Erythroblast (primary cell): ENCODE data around the gene CELF2.

Source experiments
- GATA1 ChIP-seq: IDR thresholded peaks from 2 replicates; pipeline ENCODE4 v1.6.1; 2011; ENCODE audit warnings: low read depth, mild to moderate bottlenecking, control low read depth, low read length, moderate library complexity
- POLR2A ChIP-seq: IDR thresholded peaks from 2 replicates; pipeline ENCODE4 v1.6.1; 2011; ENCODE audit warnings: mild to moderate bottlenecking, low read length

DNA sequence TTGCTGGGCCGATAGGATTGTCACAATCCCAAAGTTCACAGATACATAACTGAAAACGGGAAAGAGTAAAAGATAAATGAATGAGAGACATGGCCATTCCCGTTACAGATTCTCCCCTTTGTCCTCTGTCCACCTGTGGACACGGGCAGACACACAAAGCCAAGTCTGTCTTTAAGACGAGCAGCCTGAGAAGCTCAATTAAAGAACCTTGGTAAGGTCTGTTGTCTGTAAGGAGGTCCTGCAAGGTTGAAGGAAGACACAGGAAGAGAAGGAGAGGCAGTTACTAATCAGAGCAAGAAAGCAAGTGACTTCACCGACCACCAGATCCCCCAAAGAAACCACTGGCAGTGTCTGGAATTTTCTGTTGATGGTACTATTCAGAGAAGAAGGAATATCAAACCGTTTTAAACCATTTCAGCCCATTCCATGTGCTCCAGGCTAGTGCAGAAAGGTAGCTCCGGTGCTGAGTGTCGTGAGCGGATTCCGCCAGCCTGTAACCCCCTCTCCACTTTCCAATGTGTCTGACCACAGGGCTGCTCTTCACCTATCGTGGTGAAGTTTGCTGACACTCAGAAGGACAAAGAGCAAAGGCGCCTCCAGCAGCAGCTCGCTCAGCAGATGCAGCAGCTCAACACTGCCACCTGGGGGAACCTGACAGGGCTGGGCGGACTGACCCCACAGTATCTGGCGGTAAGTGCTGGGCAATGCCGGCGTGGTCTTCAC, 252.6 kb downstream of the CELF2 start:
- TF ChIP-seq POLR2A (no peak), GATA1 (no peak)
